Activated CD4-positive, alpha-beta T cell treated with anti-CD3 and anti-CD28 coated beads for 1 hour (primary cell): ENCODE results near the gene COL2A1.

Source experiments
- DNase-seq: peaks from one replicate; pipeline ENCODE4 v3.0.0-alpha.2; 2020

COL2A1 gene

GRCh38 chr12:47988073-47989022 lies 15.9 kb downstream of the COL2A1 start:
- no peak for DNase-seq

GRCh38 chr12:47987411-47988072 lies 16.7 kb downstream of the COL2A1 start:
- DNase-seq, result no peak

GRCh38 chr12:47986832-47987231 lies 17.4 kb downstream of the COL2A1 start:
- DNase-seq, result no peak

- no peak for DNase-seq
Observed at GRCh38 chr12:47986291-47986660, 18.0 kb downstream of the COL2A1 start.

- DNase-seq, result no peak
Observed at GRCh38 chr12:47985596-47986290, 18.5 kb downstream of the COL2A1 start.

GRCh38 chr12:47984331-47984801 lies 19.9 kb downstream of the COL2A1 start:
- no peak for DNase-seq

GRCh38 chr12:47983541-47984115 lies 20.6 kb downstream of the COL2A1 start:
- no peak for DNase-seq

- DNase-seq, result no peak
Observed at GRCh38 chr12:47982770-47983169, 21.5 kb downstream of the COL2A1 start.

- DNase-seq, result no peak
Observed at GRCh38 chr12:47982311-47982710, 22.0 kb downstream of the COL2A1 start.

GRCh38 chr12:47981496-47982260 lies 22.6 kb downstream of the COL2A1 start:
- no peak for DNase-seq

GRCh38 chr12:47980779-47981495 lies 23.3 kb downstream of the COL2A1 start:
- DNase-seq, result no peak

- no peak for DNase-seq
Observed at GRCh38 chr12:47980197-47980596, 24.1 kb downstream of the COL2A1 start.

GRCh38 chr12:47979686-47980085 lies 24.6 kb downstream of the COL2A1 start:
- DNase-seq, result no peak

GRCh38 chr12:47979166-47979565 lies 25.1 kb downstream of the COL2A1 start:
- no peak for DNase-seq

GRCh38 chr12:47978598-47978873 lies 25.7 kb downstream of the COL2A1 start:
- DNase-seq, result no peak

- no peak for DNase-seq
Observed at GRCh38 chr12:47977772-47978597, 26.3 kb downstream of the COL2A1 start.

- DNase-seq, result no peak
Observed at GRCh38 chr12:47977046-47977771, 27.1 kb downstream of the COL2A1 start.

GRCh38 chr12:47975816-47976215 lies 28.5 kb downstream of the COL2A1 start:
- no peak for DNase-seq

GRCh38 chr12:47975036-47975620 lies 29.1 kb downstream of the COL2A1 start:
- DNase-seq, result no peak

- DNase-seq, result no peak
Observed at GRCh38 chr12:47973870-47974269, 30.4 kb downstream of the COL2A1 start.
